SIG-M5 treated with dmso at 0.1 percent for 504 hours (cell line): ENCODE results near the gene IMPG2.
"Not testable (repeated sequence)": the region's sequence is repeated elsewhere in the genome, so short reads cannot be mapped to it uniquely, and the experiment has no call there.

Source experiments
- DNase-seq: peaks from one replicate; lab custom pipeline; 2025; ENCODE audit not compliant: unreplicated experiment; lab: John Stamatoyannopoulos, UW

IMPG2 gene

GRCh38 chr3:101320475-101320874 lies at the start of gene IMPG2:
IMPG2 (minus strand) TSS chr3:101320575; CDS start chr3:101320372, 203 bp downstream.
- DNase-seq = no peak

GRCh38 chr3:101362406-101362805 lies 42.0 kb upstream of the IMPG2 start:
- DNase-seq = no peak

GRCh38 chr3:101351829-101352228 lies 31.5 kb upstream of the IMPG2 start:
- no peak for DNase-seq

- no peak for DNase-seq
Observed at GRCh38 chr3:101340591-101340990, 20.2 kb upstream of the IMPG2 start.

GRCh38 chr3:101333883-101334282 lies 13.5 kb upstream of the IMPG2 start:
- no peak for DNase-seq

GRCh38 chr3:101329016-101329673 lies 8.8 kb upstream of the IMPG2 start:
- DNase-seq = no peak

GRCh38 chr3:101325393-101326134 lies 5.2 kb upstream of the IMPG2 start:
- DNase-seq = no peak

GRCh38 chr3:101319531-101319930 lies 844 bp downstream of the IMPG2 start:
- DNase-seq = no peak

GRCh38 chr3:101312545-101312944 lies 7.8 kb downstream of the IMPG2 start:
- DNase-seq = no peak

- DNase-seq = no peak
Observed at GRCh38 chr3:101311676-101312075, 8.7 kb downstream of the IMPG2 start.

- no peak for DNase-seq
Observed at GRCh38 chr3:101310978-101311375, 9.4 kb downstream of the IMPG2 start.

- DNase-seq = not testable (repeated sequence)
Observed at GRCh38 chr3:101308147-101308772, 12.1 kb downstream of the IMPG2 start.

GRCh38 chr3:101303836-101304235 lies 16.5 kb downstream of the IMPG2 start:
- no peak for DNase-seq

- DNase-seq = no peak
Observed at GRCh38 chr3:101303089-101303731, 17.2 kb downstream of the IMPG2 start.

- DNase-seq = no peak
Observed at GRCh38 chr3:101300073-101300472, 20.3 kb downstream of the IMPG2 start.

- DNase-seq = no peak
Observed at GRCh38 chr3:101292027-101292426, 28.3 kb downstream of the IMPG2 start.

- DNase-seq = no peak
Observed at GRCh38 chr3:101288294-101288693, 32.1 kb downstream of the IMPG2 start.

- no peak for DNase-seq
Observed at GRCh38 chr3:101284757-101285156, 35.6 kb downstream of the IMPG2 start.

GRCh38 chr3:101281521-101282030 lies 38.8 kb downstream of the IMPG2 start:
- no peak for DNase-seq

GRCh38 chr3:101279765-101280385 lies 40.5 kb downstream of the IMPG2 start:
- DNase-seq = no peak

GRCh38 chr3:101279162-101279561 lies 41.2 kb downstream of the IMPG2 start:
- DNase-seq = no peak
